ENCODE data around the gene MKNK2. TPM values are rescaled to one million over a fixed set of nuclear protein-coding genes. Genes with fewer than 3 reads are reported as not detected.
A peak's percentile ranks its signal among the peaks of the same experiment; 100 is the strongest.
"Not testable (repeated sequence)": the region's sequence is repeated elsewhere in the genome, so short reads cannot be mapped to it uniquely, and the experiment has no call there.

Gene MKNK2
- total and polyA plus RNA-seq, 2 donors (not counting 1 experiment from before 2014, with no cell fraction given), result 24.7 to 409 TPM

DNA sequence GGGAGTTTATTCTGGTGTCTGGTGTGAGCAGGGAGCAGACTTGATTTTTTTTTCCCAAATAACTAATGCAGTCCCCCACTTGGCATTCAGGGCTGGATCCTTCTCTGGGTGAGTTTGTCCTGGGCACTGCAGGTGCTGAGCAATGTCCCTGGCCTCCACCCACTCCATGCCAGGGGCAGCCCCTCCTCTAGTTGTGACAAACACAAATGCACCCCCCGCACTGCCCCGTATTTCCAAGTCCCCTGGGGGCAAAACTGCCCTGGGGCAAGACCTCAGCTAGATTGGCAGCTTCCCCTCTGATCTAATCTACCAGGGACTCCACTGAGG lies 38.6 kb upstream of the MKNK2 start:
- peaks cover 47% of the 10 kb centered on the region for H3K79me2 ChIP-seq (ENCODE audit: control insufficient read depth, insufficient read depth, low read length)
- TF ChIP-seq, protein P1, sequence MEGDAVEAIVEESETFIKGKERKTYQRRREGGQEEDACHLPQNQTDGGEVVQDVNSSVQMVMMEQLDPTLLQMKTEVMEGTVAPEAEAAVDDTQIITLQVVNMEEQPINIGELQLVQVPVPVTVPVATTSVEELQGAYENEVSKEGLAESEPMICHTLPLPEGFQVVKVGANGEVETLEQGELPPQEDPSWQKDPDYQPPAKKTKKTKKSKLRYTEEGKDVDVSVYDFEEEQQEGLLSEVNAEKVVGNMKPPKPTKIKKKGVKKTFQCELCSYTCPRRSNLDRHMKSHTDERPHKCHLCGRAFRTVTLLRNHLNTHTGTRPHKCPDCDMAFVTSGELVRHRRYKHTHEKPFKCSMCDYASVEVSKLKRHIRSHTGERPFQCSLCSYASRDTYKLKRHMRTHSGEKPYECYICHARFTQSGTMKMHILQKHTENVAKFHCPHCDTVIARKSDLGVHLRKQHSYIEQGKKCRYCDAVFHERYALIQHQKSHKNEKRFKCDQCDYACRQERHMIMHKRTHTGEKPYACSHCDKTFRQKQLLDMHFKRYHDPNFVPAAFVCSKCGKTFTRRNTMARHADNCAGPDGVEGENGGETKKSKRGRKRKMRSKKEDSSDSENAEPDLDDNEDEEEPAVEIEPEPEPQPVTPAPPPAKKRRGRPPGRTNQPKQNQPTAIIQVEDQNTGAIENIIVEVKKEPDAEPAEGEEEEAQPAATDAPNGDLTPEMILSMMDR (conservative IDR thresholded peaks at IDR 0.05 in 1 of 2, IDR thresholded peaks at IDR 0.05 in 1 of 2; ENCODE audit: low read depth in 1 of 2, low read length in 2 of 2), result no peak
- TF ChIP-seq EZH2 (IDR thresholded peaks at IDR 0.05; ENCODE audit: low read length, missing control alignments), result no peak
- peaks cover 5% of the 10 kb centered on the region for H3K36me3 ChIP-seq (ENCODE audit: control insufficient read depth, insufficient read depth, low read length)
- no peak overlapping the region for H3K9ac ChIP-seq (ENCODE audit: insufficient read depth, low read length)
- peaks cover 14% of the 10 kb centered on the region for H3K4me1 ChIP-seq (ENCODE audit: control insufficient read depth, extremely low read depth, insufficient read depth, low read length)
- no peaks in the 10 kb centered on the region for H4K20me1 ChIP-seq (ENCODE audit: control insufficient read depth, extremely low read depth, insufficient read depth, low read length)
- H2AFZ ChIP-seq (ENCODE audit: low read length), result no peak overlapping the region
- H3K27me3 ChIP-seq (ENCODE audit: control insufficient read depth, insufficient read depth, low read length), result no peaks in the 10 kb centered on the region
- H3K4me2 ChIP-seq (ENCODE audit: extremely low read depth, insufficient read depth, low read length), result peak overlapping the region; percentile 51
- H3K27ac ChIP-seq (ENCODE audit: insufficient read depth, low read length), result peak overlapping the region; percentile 61
- no peaks in the 10 kb centered on the region for H3K9me3 ChIP-seq (ENCODE audit: control insufficient read depth, insufficient read depth, low read depth, low read length)
- no peak overlapping the region for H3K4me3 ChIP-seq (replicated peaks in 1 of 4; ENCODE audit: control extremely low read depth in 1 of 4, insufficient read depth in 1 of 4, low read depth in 3 of 4, low read length in 4 of 4)
- no peak for DNase-seq (ENCODE audit: low read depth in 2 of 2)

DNA sequence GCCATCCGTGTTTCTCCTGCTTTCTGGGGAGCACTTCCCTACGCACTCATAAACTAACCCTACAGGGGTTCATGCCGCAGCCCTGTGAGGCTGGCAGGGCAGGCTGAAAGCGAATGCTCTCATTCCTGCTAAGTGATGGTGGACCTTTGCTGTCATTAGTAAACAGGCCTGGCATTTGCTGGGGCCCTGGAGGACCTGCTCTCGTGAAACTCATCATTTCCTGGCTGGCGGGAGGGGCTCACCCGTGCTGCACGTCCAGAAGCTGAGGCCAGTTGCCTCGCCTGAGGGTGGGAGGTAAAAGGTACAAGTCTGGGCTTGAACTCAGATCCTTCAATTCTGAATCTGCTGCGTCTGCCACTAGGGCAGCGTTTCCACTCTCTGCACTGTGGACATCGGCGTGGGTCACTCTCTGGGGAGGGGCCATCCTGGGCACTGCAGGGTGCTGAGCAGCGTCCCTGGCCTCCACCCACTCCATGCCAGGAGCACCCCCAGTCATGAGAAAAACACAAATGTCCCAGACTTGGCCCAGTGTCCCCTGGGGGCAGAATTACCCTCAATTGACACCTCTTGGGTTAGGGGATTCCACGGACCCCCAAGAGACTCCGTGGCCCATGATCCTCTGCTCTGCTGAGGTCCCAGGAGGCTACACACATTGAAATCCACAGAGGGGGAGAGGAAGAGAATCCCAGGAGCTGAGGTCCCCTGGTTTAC lies 38.1 kb upstream of the MKNK2 start:
- H3K36me3 ChIP-seq (ENCODE audit: control insufficient read depth, insufficient read depth, low read length), result peaks cover 5% of the 10 kb centered on the region
- no peak overlapping the region for H3K4me3 ChIP-seq (replicated peaks in 1 of 4; ENCODE audit: control extremely low read depth in 1 of 4, insufficient read depth in 1 of 4, low read depth in 3 of 4, low read length in 4 of 4)
- H3K9ac ChIP-seq (ENCODE audit: insufficient read depth, low read length), result no peak overlapping the region
- H3K9me3 ChIP-seq (ENCODE audit: control insufficient read depth, insufficient read depth, low read depth, low read length), result no peaks in the 10 kb centered on the region
- H3K79me2 ChIP-seq (ENCODE audit: control insufficient read depth, insufficient read depth, low read length), result peaks cover 42% of the 10 kb centered on the region
- H3K4me1 ChIP-seq (ENCODE audit: control insufficient read depth, extremely low read depth, insufficient read depth, low read length), result peaks cover 14% of the 10 kb centered on the region
- H3K4me2 ChIP-seq (ENCODE audit: extremely low read depth, insufficient read depth, low read length), result no peak overlapping the region
- DNase-seq (ENCODE audit: low read depth in 2 of 2), result peak in 1 of 2 donors; percentile 39
- no peaks in the 10 kb centered on the region for H3K27me3 ChIP-seq (ENCODE audit: control insufficient read depth, insufficient read depth, low read length)
- H3K27ac ChIP-seq (ENCODE audit: insufficient read depth, low read length), result no peak overlapping the region
- H2AFZ ChIP-seq (ENCODE audit: low read length), result no peak overlapping the region
- no peaks in the 10 kb centered on the region for H4K20me1 ChIP-seq (ENCODE audit: control insufficient read depth, extremely low read depth, insufficient read depth, low read length)
- no peak for TF ChIP-seq EZH2 (IDR thresholded peaks at IDR 0.05; ENCODE audit: low read length, missing control alignments)
- TF ChIP-seq, protein P1 (conservative IDR thresholded peaks at IDR 0.05 in 1 of 2, IDR thresholded peaks at IDR 0.05 in 1 of 2; ENCODE audit: low read depth in 1 of 2, low read length in 2 of 2), result no peak

DNA sequence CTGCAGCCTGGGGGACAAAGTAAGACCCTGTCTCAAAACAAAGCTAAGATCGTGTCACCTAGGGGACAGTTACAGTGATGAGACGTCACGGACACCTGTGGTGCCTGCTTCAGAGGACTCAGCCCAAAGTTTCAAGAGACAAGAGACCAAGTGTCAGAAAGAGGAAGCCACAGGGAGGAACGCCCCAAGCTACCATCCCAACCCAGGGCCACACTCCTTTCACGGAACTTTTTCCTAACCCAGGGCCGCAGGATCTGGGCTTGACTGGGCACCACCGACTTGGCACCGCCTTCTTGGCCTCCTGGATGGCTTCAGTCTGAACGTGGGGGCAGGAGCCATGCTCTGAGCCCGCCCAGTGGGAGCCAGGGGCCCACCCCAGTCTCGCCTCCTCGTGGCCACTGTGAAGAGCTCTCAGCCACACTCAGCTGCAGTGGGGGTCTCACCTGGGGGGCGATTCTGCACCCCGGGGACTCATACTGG lies 36.6 kb upstream of the MKNK2 start:
- no peak overlapping the region for H3K4me3 ChIP-seq (replicated peaks in 1 of 4; ENCODE audit: control extremely low read depth in 1 of 4, insufficient read depth in 1 of 4, low read depth in 3 of 4, low read length in 4 of 4)
- H3K4me1 ChIP-seq (ENCODE audit: control insufficient read depth, extremely low read depth, insufficient read depth, low read length), result peaks cover 14% of the 10 kb centered on the region
- no peak overlapping the region for H3K9ac ChIP-seq (ENCODE audit: insufficient read depth, low read length)
- H3K27me3 ChIP-seq (ENCODE audit: control insufficient read depth, insufficient read depth, low read length), result no peaks in the 10 kb centered on the region
- H3K27ac ChIP-seq (ENCODE audit: insufficient read depth, low read length), result no peak overlapping the region
- H3K4me2 ChIP-seq (ENCODE audit: extremely low read depth, insufficient read depth, low read length), result no peak overlapping the region
- H3K79me2 ChIP-seq (ENCODE audit: control insufficient read depth, insufficient read depth, low read length), result peaks cover 33% of the 10 kb centered on the region
- no peak overlapping the region for H2AFZ ChIP-seq (ENCODE audit: low read length)
- TF ChIP-seq, protein P1 (conservative IDR thresholded peaks at IDR 0.05 in 1 of 2, IDR thresholded peaks at IDR 0.05 in 1 of 2; ENCODE audit: low read depth in 1 of 2, low read length in 2 of 2), result no peak
- no peak for TF ChIP-seq EZH2 (IDR thresholded peaks at IDR 0.05; ENCODE audit: low read length, missing control alignments)
- peaks cover 6% of the 10 kb centered on the region for H3K36me3 ChIP-seq (ENCODE audit: control insufficient read depth, insufficient read depth, low read length)
- H3K9me3 ChIP-seq (ENCODE audit: control insufficient read depth, insufficient read depth, low read depth, low read length), result no peaks in the 10 kb centered on the region
- no peaks in the 10 kb centered on the region for H4K20me1 ChIP-seq (ENCODE audit: control insufficient read depth, extremely low read depth, insufficient read depth, low read length)
- DNase-seq (ENCODE audit: low read depth in 2 of 2), result no peak

DNA sequence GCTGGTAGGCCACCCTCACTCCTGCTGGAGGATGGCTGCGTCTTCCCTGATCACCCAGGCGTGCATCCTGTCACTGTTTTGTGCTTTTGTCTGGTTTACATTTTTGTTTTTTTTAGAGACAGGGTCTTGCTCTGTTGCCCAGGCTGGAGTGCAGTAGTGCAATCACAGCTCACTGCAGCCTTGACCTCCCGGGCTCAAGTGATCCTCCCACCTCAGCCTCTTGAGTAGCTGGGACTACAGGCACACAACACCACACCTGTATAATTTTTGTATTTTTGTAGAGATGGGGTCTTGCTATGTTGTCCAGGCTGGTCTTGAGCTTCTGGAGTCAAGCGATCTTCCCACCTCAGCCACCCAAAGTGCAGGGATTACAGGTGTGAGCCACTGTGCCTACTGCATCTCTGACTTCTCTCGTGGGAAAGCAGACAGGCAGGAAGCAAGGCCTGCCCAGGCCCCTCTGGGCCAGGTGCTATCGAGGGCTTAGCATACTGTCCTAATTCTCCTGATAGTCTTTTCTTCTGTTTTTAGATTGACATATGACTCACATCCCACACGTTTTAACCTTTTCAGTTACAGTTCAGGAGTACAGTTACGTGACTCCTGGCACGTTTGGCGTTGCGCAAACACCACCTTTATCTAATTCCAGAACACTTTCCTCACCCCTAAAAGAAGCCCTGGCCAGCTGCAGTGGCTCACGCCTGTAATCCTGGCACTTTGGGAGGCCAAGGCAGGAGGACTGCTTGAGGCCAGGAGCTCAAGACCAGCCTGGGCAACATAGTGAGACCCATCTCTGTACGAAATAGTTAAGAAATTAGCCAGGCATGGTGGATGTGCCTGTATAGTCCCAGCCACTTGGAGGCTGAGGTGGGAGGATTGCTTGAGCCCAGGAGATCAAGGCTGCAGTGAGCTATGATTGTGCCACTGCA lies 35.9 kb upstream of the MKNK2 start:
- not testable (repeated sequence) for H3K27ac ChIP-seq (ENCODE audit: insufficient read depth, low read length); H3K9me3 ChIP-seq (ENCODE audit: control insufficient read depth, insufficient read depth, low read depth, low read length); H3K4me3 ChIP-seq (replicated peaks in 1 of 4; ENCODE audit: control extremely low read depth in 1 of 4, insufficient read depth in 1 of 4, low read depth in 3 of 4, low read length in 4 of 4); H3K9ac ChIP-seq (ENCODE audit: insufficient read depth, low read length); H2AFZ ChIP-seq (ENCODE audit: low read length); H3K27me3 ChIP-seq (ENCODE audit: control insufficient read depth, insufficient read depth, low read length); H4K20me1 ChIP-seq (ENCODE audit: control insufficient read depth, extremely low read depth, insufficient read depth, low read length); H3K4me2 ChIP-seq (ENCODE audit: extremely low read depth, insufficient read depth, low read length)
- peak; percentile 20 to 24 for DNase-seq (ENCODE audit: low read depth in 2 of 2)
- Histone ChIP-seq H3K36me3 (ENCODE audit: control insufficient read depth, insufficient read depth, low read length) (peaks cover 12% of the 10 kb centered on the region), H3K4me1 (ENCODE audit: control insufficient read depth, extremely low read depth, insufficient read depth, low read length) (peaks cover 14% of the 10 kb centered on the region), H3K79me2 (ENCODE audit: control insufficient read depth, insufficient read depth, low read length) (peaks cover 32% of the 10 kb centered on the region)

All from fibroblast of lung (primary cell).